Mononuclear cell (primary cell): ENCODE data around the gene ISCA2. TPM values are rescaled to one million over a fixed set of nuclear protein-coding genes. Genes with fewer than 3 reads are reported as not detected.
"Not testable (repeated sequence)": the region's sequence is repeated elsewhere in the genome, so short reads cannot be mapped to it uniquely, and the experiment has no call there.

Experiments used
- H3K27me3 ChIP-seq: 2 replicates; pipeline ENCODE4 v1.6.0; 2011; ENCODE audit warnings: low read length, control low read depth; ENCODE audit not compliant: insufficient read depth
- H3K4me1 ChIP-seq: 2 replicates; pipeline ENCODE4 v1.5.1; 2011; ENCODE audit warnings: mild to moderate bottlenecking, low read length, control low read depth; ENCODE audit not compliant: insufficient read depth
- H3K4me3 ChIP-seq: 2 replicates; pipeline ENCODE4 v1.5.1; 2011; ENCODE audit warnings: mild to moderate bottlenecking, low read length, moderate library complexity
- H3K9me3 ChIP-seq: 2 replicates; pipeline ENCODE4 v1.5.1; 2011; ENCODE audit warnings: low read depth, mild to moderate bottlenecking, control low read depth, low read length
- total RNA-seq: library from RNA; depleted of rRNA; stranded (reverse); fragments of >200 nt; gene quantifications from one replicate; pipeline ENCODE4 v1.2.3, GENCODE V29; 2012

Gene ISCA2
- total RNA-seq, 1 donor, result 17.1 TPM

DNA sequence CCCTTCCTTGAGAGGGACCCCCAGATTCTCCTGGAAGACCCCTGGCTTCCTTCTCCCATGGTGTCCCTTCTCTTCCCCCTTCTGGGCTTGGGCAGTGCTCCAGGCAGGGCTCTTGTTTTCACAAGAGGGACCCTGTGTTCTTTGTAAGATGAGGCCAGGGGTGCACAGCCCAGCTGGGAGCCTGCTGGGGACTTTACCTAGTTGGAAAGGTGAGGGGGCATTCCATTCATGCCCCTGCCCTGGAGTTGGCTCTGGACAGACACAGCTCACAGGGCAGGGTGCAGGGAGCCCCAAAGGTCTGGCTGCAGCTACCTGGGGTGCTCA, 31.2 kb downstream of the ISCA2 start:
- no peaks in the 10 kb centered on the region for H3K27me3 ChIP-seq
- H3K9me3 ChIP-seq, result no peaks in the 10 kb centered on the region
- H3K4me1 ChIP-seq, result no peaks in the 10 kb centered on the region
- no peak overlapping the region for H3K4me3 ChIP-seq

DNA sequence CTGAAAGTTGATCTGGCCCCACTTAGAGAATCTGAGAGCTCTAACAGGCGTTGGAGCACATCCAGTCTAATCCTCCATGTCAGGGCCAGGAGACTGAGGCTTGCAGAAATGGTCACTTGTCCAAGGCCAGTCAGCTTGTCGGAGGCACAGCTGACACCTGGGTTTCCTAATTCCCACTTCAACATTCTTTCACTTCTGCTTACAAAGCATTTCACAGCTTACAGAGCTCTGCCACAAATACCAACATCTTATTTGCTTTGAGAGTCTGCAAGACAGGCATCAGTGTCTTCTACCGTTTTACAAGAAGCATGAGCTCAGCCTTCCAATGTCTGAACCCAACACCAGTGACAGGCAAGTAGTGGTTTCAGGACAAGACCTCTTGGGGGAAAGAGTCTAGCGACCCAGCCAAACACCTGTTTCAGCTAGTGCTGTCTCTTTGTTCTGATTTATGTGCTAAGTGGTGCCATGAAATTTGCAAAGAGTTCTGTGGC, 31.8 kb downstream of the ISCA2 start:
- Histone ChIP-seq H3K4me3 (no peak overlapping the region), H3K4me1 (no peaks in the 10 kb centered on the region), H3K27me3 (no peaks in the 10 kb centered on the region), H3K9me3 (no peaks in the 10 kb centered on the region)

DNA sequence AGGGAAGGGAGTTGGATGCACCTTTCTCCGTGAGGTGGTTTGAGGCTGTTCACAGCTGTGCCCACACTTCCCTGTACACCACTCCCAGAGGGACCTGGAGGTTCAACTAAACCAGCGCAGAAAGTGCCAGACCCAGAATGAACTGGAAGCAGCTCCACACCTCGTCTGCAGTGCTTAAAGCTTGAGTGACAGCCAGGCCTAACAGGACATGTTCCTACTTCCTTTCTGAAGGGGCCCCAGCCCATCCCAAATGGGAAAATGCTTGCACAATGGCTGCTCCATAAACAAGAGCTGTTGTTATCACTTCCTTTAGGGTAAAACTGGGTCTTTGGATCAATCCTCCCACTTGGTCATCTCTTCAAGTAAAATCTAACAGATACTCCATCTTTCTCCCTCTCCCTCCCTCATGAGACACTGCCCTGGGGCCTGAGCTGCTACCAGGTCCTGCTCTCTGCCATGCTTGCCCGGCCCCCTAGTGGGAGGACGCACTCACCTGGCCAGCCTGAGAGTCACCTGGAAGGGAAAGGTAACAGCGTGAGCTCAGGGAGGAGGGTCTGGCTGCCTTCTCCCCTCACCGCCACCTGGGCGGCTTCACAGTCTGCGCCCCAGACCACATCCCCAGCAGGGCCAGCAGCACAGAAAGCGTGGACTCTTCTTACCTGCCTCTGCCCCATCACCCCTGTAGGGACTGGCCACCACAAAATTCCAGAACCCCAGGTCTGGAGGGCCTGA, 33.5 kb downstream of the ISCA2 start:
- Histone ChIP-seq H3K4me1 (no peaks in the 10 kb centered on the region), H3K9me3 (no peaks in the 10 kb centered on the region), H3K4me3 (no peak overlapping the region), H3K27me3 (no peaks in the 10 kb centered on the region)

DNA sequence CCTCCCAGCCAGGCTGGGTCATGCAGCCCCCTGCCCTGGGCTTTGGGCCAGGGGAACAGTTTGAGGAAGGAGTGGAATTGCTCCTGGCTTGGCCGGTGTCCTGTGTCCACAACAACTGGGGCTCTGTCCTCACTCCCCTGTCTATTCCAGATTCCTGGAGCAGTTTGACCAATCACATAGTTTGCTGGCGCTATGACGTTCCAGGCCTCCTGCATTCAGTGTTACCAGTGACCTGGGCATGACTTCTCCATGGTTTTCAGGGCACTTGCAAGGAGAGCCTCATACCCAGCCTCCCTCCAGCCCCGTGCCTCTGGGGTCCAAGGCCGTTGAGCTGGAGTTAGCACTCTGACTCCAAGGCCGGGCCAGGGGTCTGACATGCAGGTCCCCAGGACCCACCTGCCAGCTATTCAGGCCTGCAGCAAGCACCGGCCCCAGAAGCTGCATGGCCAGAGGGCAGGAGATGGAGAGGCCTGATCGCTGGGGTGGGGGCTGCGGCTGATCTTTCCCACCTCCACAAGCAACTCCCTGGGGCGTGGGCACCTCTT, 34.2 kb downstream of the ISCA2 start:
- H3K9me3 ChIP-seq, result no peaks in the 10 kb centered on the region
- H3K4me1 ChIP-seq, result no peaks in the 10 kb centered on the region
- H3K27me3 ChIP-seq, result no peaks in the 10 kb centered on the region
- H3K4me3 ChIP-seq, result no peak overlapping the region

DNA sequence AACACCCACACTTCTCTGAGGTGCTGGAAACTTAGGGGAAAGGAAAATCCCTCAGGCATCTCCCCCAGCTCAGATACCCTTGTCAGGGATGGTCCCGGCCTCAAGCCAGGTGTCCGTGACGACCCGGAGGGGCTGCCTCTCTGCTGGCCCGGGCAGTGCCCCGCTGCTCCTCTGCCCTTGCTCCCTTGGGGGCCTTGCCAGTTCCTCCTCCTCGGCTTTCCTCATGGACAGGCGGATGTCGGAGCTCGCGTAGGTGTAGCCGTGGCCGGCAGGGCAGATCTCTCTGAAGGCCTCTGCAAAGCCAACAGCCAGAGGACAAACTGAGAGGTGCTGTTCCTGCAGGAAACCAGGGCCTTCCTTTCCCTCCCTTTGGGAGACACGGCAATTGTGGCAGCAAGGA, 34.8 kb downstream of the ISCA2 start:
- Histone ChIP-seq H3K4me3 (no peak overlapping the region), H3K4me1 (no peaks in the 10 kb centered on the region), H3K27me3 (no peaks in the 10 kb centered on the region), H3K9me3 (no peaks in the 10 kb centered on the region)

DNA sequence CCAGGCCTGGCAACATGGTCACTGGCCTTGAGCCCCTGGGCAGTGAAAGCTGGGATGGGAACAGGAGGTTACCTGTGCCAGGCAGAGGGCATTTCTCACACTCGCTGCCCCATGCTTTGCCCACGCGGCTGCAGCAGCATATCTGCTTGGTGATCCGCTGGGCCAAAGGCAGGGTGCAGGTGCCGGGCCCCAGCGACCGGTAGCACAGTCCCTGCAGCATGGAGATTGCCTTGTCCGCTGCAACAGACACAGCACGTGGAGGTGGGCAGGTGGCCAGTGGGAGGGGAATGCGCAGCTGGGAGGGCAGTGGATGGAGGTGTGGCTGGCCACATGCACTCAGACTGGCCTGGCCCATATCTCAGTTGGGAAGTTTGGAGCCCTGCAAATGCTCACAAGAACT, 35.3 kb downstream of the ISCA2 start:
- H3K9me3 ChIP-seq, result no peaks in the 10 kb centered on the region
- H3K4me3 ChIP-seq, result no peak overlapping the region
- no peaks in the 10 kb centered on the region for H3K27me3 ChIP-seq
- no peaks in the 10 kb centered on the region for H3K4me1 ChIP-seq

DNA sequence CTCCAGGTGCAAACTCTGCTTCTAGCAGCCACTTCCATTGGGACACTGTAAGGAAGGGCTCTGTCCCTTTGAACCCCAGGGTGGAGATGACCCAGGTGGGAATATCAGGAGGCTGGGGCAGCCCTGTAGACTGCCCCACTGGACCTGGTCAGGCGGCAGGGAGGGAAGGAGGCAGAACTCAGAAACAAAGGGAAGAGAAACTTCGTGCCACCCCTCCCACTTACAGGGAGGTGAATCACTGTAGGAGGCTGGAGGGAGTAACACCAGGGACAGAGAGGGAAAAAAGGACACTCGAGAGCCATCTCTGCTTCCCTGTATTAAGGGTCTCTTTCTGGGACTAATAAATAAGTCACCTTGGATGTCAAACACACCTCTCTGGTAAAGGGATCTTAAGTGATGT, 37.4 kb downstream of the ISCA2 start:
- H3K9me3 ChIP-seq, result no peaks in the 10 kb centered on the region
- no peak overlapping the region for H3K4me3 ChIP-seq
- H3K4me1 ChIP-seq, result no peaks in the 10 kb centered on the region
- no peaks in the 10 kb centered on the region for H3K27me3 ChIP-seq

DNA sequence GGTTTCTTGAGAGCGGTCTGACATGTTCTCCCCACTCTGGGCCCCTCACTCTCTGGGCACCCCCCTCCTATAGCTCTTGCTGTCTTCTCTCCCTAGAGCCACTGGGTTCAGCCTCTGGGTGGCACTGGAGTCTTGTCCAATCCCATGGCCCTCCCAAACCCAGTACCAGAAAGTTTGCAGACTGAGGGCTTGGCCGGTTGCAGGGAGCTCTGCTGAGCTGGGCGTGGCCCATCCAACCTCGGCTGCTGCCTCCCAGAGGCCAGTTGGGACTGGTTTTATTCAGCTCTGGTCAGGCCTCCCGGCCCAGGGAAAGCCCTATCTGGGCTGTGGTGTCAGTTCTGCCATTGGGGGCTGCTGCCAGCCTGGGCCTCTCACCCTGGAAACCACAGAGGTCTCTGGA, 37.9 kb downstream of the ISCA2 start:
- no peaks in the 10 kb centered on the region for H3K4me1 ChIP-seq
- H3K27me3 ChIP-seq, result no peaks in the 10 kb centered on the region
- no peaks in the 10 kb centered on the region for H3K9me3 ChIP-seq
- no peak overlapping the region for H3K4me3 ChIP-seq

DNA sequence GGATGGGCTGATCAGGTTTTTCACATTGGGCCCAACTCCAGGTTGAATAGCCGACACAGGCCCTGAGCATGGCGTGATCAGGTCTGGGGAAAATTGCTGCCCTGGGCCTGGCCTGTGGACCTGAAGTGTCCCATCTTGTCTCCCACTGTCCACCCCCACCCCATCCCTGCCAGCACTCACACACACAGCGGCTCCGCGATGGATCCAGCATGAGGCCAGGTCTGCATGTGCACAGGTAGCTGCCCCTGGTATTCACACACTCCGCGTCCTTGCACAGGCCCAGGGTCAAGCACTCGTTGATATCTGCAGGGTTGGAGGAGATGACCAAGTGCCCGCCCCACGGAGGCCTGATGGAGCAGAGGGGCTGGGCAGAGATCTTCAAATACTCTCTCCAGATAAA, 38.7 kb downstream of the ISCA2 start:
- Histone ChIP-seq H3K27me3 (no peaks in the 10 kb centered on the region), H3K4me3 (no peak overlapping the region), H3K4me1 (no peaks in the 10 kb centered on the region)

DNA sequence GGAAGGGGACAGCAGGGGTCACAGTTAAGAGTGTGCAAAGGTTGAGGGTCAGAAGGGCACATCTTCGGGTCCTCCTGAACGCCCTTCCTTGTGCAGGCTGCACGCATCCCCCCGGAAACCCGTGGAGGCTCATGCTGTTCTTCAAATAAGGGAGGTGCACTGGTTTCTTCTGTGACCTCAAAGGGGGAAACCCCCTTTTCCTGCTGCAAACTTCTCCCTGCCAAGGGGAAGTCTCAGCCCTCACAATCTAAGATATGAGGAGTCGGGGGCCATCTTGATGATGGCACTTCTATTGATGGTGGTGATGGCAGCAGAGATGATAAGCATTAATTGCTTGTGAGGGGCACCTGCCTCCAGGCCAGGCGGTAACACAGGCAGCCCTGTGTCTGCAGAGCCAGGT, 40.0 kb downstream of the ISCA2 start:
- no peak overlapping the region for H3K4me3 ChIP-seq
- H3K4me1 ChIP-seq, result no peaks in the 10 kb centered on the region
- no peaks in the 10 kb centered on the region for H3K9me3 ChIP-seq
- no peaks in the 10 kb centered on the region for H3K27me3 ChIP-seq

More for the DNA sequence above, 38.7 kb downstream of the ISCA2 start:
- no peaks in the 10 kb centered on the region for H3K9me3 ChIP-seq

DNA sequence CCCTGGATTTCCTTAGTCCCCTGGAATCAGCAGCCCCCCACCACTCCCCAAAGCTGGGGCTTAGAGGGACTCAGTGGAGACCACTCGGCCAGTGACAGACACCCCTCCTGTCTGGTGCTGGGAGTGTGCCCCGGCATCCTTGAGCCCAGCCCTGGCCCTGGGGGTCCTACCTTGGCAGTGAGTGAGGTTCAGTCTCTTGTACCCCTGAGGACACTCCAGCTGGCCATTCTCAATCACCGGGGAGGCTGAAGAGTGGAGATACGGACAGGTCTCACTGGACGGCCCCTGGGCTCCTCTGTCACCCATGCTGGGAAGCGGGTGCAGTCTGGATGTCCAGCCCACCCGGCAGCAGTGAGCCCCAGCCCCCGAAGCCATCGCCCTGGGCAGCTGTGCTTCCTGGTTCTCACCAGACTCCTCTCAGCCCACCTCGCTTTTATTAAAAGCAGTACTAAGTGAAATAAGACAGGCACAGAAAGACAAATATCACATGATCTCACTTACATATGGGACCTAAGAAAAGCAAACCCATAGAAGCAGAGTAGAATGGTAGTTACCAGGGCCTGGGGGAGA, 42.3 kb downstream of the ISCA2 start:
- Histone ChIP-seq H3K4me1 (no peaks in the 10 kb centered on the region), H3K4me3 (no peak overlapping the region), H3K27me3 (no peaks in the 10 kb centered on the region), H3K9me3 (no peaks in the 10 kb centered on the region)

DNA sequence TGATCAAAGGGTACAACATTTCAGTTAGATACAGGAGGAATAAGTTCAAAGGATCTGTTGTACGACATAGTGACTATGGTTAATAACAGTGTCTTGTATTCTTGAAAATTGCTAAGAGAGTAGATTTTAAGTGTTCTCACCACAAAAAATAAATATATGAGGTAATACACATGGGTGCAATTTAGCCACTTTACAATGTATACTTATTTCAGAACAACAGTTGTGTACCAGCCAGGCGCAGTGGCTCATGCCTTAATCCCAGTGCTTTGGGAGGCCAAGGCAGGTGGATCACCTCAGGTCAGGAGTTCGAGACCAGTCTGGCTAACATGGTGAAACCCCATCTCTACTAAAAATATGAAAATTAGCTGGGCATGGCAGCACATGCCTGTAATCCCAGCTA, 42.8 kb downstream of the ISCA2 start:
- H3K4me3 ChIP-seq, H3K9me3 ChIP-seq, H3K4me1 ChIP-seq, H3K27me3 ChIP-seq: not testable (repeated sequence)

DNA sequence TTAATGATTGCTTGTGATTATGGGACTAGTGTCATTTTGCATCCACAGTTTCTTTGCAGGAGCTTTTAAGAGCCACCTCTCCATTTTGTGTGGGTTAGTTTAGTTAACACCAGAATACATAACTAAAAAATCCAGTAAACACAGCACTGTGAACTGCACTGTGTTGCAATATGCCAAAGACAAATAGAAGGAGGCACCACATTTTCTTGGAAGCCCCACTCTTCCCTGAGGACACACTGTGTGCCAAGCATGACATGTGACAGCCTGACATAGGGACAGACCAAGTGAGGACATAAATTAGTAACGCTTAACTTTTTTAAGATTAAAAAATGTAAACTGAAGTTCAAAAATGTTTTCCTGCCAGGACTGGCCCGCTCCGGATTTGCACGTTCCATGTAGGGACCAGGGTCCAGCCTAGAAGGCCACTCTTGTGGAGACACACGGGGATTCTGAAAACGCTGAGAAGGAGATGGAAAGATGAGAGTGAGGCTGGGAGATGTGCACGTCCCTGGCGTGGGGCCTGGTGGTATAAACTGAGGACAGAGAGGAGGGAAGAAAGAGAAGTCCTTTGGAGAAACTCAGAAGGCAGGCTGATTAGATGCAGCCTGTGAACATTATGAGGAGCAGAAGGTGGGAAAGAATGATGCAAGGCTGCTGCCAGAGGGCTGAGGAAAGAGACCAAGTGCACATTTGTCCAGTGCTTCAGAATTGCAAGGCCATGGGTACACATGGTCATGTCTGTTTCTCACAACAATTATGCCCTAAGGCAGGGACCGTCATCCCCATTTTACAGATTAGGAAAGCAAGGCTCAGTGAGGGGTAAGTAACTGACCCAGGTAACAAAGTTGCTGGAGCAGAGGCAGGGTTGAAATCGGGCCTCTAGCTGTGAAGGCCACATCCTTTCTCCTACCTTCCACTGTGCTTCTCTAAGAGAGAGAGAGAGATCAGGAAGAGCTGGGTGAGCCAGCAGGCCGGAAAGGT, 45.1 kb downstream of the ISCA2 start:
- H3K9me3 ChIP-seq, result no peaks in the 10 kb centered on the region
- no peaks in the 10 kb centered on the region for H3K27me3 ChIP-seq
- H3K4me1 ChIP-seq, result no peaks in the 10 kb centered on the region
- H3K4me3 ChIP-seq, result no peak overlapping the region

DNA sequence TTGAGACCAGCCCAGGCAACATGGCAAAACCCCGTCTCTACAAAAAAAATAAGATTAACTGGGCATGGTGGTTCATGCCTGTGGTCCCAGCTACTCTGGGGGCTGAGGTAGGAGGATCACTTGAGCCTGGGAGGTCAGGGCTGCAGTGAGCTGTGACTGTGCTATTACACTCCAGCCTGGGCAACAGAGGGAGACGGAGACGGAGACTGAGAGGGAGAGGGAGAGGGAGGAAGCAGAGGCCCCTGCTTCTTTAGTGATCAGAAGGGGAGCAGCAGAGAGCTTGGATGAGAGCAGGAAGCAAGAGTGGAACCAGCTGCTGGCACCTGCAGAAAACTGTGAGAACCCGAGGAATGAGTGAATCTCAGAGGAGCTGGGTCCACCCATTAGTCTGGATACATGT, 45.9 kb downstream of the ISCA2 start:
- Histone ChIP-seq H3K27me3 (no peaks in the 10 kb centered on the region), H3K4me3 (no peak overlapping the region), H3K9me3 (no peaks in the 10 kb centered on the region), H3K4me1 (no peaks in the 10 kb centered on the region)

DNA sequence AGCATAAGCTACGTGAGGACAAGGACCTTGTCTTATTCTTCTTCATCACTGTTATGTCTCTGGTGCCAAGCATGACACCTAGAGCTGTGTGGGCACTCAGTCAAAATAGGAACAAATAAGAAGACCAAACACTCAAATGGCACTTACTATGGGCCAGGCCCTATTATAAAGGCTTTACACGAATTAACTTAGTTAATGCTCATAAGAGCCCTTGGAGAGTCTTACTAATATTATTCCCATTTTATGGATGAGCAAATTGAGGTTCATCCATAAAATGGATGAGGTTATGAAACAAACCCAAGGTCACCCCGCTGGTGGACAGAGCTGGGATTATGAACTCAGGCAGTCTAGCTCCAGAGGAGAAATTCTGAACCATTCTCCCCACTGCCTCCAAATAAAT, 47.7 kb downstream of the ISCA2 start:
- H3K27me3 ChIP-seq, result no peaks in the 10 kb centered on the region
- no peaks in the 10 kb centered on the region for H3K9me3 ChIP-seq
- no peak overlapping the region for H3K4me3 ChIP-seq
- H3K4me1 ChIP-seq, result no peaks in the 10 kb centered on the region
